Measurements from ENCODE around the gene MEI4.
"Not testable (repeated sequence)": the region's sequence is repeated elsewhere in the genome, so short reads cannot be mapped to it uniquely, and the experiment has no call there.

Gene MEI4

DNA sequence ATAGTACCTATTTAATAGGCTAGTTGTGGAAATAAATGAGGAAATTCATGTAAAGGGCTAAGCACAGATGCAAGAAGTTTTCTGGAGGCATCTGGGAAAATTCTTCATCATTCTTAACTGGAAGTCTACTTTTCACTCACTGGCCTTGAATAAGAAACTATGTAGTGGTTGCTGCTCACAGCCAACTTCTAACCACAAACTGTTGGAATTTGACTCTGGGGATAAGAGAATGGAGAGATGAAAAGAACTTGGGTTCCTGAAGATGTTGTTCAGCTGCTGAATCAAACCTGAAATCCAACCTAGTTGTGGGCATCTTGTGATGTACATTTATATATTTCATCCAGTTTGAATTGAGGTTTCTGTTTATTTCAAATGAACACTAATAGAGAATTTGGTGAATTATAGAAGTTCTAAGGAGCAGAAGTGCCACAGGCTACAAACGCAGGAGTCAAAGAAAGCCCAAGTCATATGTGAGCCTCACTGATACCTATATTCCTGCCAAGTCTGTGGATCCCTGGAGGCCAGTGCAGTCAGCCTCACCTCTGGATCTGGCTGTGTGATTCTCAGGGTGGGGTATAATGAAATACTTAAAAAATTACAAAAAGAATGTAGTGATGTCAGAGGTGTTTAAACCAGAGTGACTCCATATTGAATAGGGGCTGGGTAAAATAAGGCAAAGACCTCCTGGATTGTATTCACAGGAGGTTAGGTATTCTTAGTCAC is 18.7 kb upstream of the MEI4 start:
- Histone ChIP-seq H3K4me1 (ENCODE audit: control insufficient read depth, insufficient read depth, low read length) (no peaks in the 10 kb centered on the region), H3K27ac (ENCODE audit: insufficient read depth, low read depth, low read length, poor library complexity, severe bottlenecking) (no peak overlapping the region), H3K4me3 (ENCODE audit: insufficient read depth, low read depth, low read length) (no peak overlapping the region), H3K27me3 (ENCODE audit: control insufficient read depth, insufficient read depth, low read length, poor library complexity, severe bottlenecking) (no peaks in the 10 kb centered on the region), H3K36me3 (ENCODE audit: control insufficient read depth, insufficient read depth, low read length) (no peaks in the 10 kb centered on the region), H3K9me3 (ENCODE audit: control insufficient read depth, low read length) (no peaks in the 10 kb centered on the region)
- 93 to 100% methylated on average over 1 of the region's 1 CpG for WGBS, 2 experiments

- H3K4me1 ChIP-seq (ENCODE audit: control insufficient read depth, insufficient read depth, low read length), result no peaks in the 10 kb centered on the region
- no peaks in the 10 kb centered on the region for H3K36me3 ChIP-seq (ENCODE audit: control insufficient read depth, insufficient read depth, low read length)
- WGBS, 2 experiments, result 93 to 95% methylated on average over 16 of the region's 16 CpGs
These were observed 14.6 kb upstream of the MEI4 start for GRCh38 chr6:77638129-77638830.

DNA sequence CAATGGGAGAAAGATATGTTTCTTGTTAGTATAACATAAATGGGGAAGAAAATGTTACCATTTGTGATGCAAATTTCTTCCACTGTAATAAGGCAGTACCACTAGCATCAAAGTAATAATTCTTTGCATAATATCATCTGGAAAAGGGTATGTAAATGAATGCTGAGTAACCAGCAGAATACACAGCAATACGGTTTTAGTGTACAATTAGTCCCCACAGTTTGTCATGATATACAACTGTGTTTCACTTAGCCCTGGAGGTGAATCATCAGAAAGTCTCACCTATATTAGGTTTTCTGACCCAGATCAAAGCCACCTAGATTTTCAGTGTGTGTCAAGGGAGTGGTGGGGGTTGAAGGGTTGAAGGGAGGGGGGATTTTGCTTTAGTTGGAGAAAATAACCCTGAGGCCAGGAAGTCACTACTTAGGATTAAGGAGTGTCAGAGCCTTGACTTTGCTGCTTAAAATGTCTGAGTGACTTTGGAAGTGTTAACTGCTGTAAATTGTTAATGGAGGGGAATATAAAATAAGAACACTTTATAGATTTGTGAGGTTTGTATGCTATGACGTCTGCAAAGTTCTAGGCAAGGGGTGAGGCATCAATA is 8.6 kb upstream of the MEI4 start:
- H3K27ac ChIP-seq (ENCODE audit: insufficient read depth, low read depth, low read length, poor library complexity, severe bottlenecking), result no peak overlapping the region
- H3K9me3 ChIP-seq (ENCODE audit: control insufficient read depth, low read length), result no peaks in the 10 kb centered on the region
- H3K27me3 ChIP-seq (ENCODE audit: control insufficient read depth, insufficient read depth, low read length, poor library complexity, severe bottlenecking), result no peaks in the 10 kb centered on the region
- H3K4me1 ChIP-seq (ENCODE audit: control insufficient read depth, insufficient read depth, low read length), result no peaks in the 10 kb centered on the region
- H3K4me3 ChIP-seq (ENCODE audit: insufficient read depth, low read depth, low read length), result no peak overlapping the region
- no peaks in the 10 kb centered on the region for H3K36me3 ChIP-seq (ENCODE audit: control insufficient read depth, insufficient read depth, low read length)
- WGBS, 2 experiments, result 79 to 85% methylated on average over 2 of the region's 2 CpGs

More at GRCh38 chr6:77638129-77638830, 14.6 kb upstream of the MEI4 start:
- H3K27me3 ChIP-seq (ENCODE audit: control insufficient read depth, insufficient read depth, low read length, poor library complexity, severe bottlenecking), result no peaks in the 10 kb centered on the region
- H3K4me3 ChIP-seq (ENCODE audit: insufficient read depth, low read depth, low read length), result no peak overlapping the region
- H3K9me3 ChIP-seq (ENCODE audit: control insufficient read depth, low read length), result no peaks in the 10 kb centered on the region
- no peak overlapping the region for H3K27ac ChIP-seq (ENCODE audit: insufficient read depth, low read depth, low read length, poor library complexity, severe bottlenecking)

GRCh38 chr6:77650098-77650663 is 2.7 kb upstream of the MEI4 start:
- peak overlapping the region; percentile 27 for H3K4me3 ChIP-seq (ENCODE audit: insufficient read depth, low read depth, low read length)
- no peaks in the 10 kb centered on the region for H3K36me3 ChIP-seq (ENCODE audit: control insufficient read depth, insufficient read depth, low read length)
- WGBS, 2 experiments, result 55 to 65% methylated on average over 37 of the region's 37 CpGs
- no peaks in the 10 kb centered on the region for H3K9me3 ChIP-seq (ENCODE audit: control insufficient read depth, low read length)
- H3K4me1 ChIP-seq (ENCODE audit: control insufficient read depth, insufficient read depth, low read length), result no peaks in the 10 kb centered on the region
- H3K27ac ChIP-seq (ENCODE audit: insufficient read depth, low read depth, low read length, poor library complexity, severe bottlenecking), result peak overlapping the region; percentile 67
- no peaks in the 10 kb centered on the region for H3K27me3 ChIP-seq (ENCODE audit: control insufficient read depth, insufficient read depth, low read length, poor library complexity, severe bottlenecking)

- no peaks in the 10 kb centered on the region for H3K36me3 ChIP-seq (ENCODE audit: control insufficient read depth, insufficient read depth, low read length)
- no peaks in the 10 kb centered on the region for H3K9me3 ChIP-seq (ENCODE audit: control insufficient read depth, low read length)
- H3K27ac ChIP-seq (ENCODE audit: insufficient read depth, low read depth, low read length, poor library complexity, severe bottlenecking), result no peak overlapping the region
- H3K27me3 ChIP-seq (ENCODE audit: control insufficient read depth, insufficient read depth, low read length, poor library complexity, severe bottlenecking), result no peaks in the 10 kb centered on the region
- H3K4me3 ChIP-seq (ENCODE audit: insufficient read depth, low read depth, low read length), result no peak overlapping the region
- H3K4me1 ChIP-seq (ENCODE audit: control insufficient read depth, insufficient read depth, low read length), result no peaks in the 10 kb centered on the region
These were observed 977 bp downstream of the MEI4 start for GRCh38 chr6:77653816-77654215.

- not testable (repeated sequence) for H3K4me3 ChIP-seq (ENCODE audit: insufficient read depth, low read depth, low read length); H3K36me3 ChIP-seq (ENCODE audit: control insufficient read depth, insufficient read depth, low read length); H3K9me3 ChIP-seq (ENCODE audit: control insufficient read depth, low read length); H3K4me1 ChIP-seq (ENCODE audit: control insufficient read depth, insufficient read depth, low read length); H3K27me3 ChIP-seq (ENCODE audit: control insufficient read depth, insufficient read depth, low read length, poor library complexity, severe bottlenecking); H3K27ac ChIP-seq (ENCODE audit: insufficient read depth, low read depth, low read length, poor library complexity, severe bottlenecking)
- 79 to 87% methylated on average over 1 of the region's 1 CpG for WGBS, 2 experiments
These were observed 2.2 kb downstream of the MEI4 start for GRCh38 chr6:77655035-77655434.

DNA sequence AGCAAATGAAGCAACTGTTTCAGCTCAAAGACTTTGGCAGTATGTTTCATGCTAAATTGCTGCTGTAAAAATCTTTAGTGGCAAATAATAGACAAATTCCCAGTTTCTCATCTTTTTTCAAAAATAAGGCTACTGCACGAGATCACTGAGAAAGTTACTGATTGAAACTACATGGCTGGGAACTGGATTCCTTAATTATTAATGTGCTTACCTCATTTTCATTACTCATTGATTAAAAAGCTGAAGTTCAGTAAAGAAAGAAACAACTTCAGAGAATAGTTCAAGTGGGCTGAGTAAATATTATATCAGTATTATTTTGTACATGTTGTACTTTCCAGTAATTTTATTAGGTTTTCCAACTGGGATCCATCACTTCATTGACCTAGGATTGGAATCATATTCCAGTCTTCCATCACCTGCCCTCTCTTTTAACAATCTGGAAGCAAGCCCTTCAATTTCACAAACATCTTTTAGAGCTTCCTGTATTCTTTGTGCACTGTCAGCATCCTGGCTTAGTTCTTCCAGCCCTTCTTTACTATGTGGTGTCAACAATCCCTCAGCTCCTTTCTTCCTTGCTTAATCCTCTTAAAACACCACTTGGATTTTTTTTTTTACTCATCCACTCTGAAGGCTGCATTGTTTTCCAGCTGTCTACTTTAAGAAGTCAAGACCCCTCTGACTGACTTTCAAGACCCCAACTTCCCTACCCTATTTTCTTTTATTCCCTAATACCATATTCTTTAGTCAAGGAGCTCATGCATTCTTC is 4.3 kb downstream of the MEI4 start:
- Histone ChIP-seq H3K27ac (ENCODE audit: insufficient read depth, low read depth, low read length, poor library complexity, severe bottlenecking) (no peak overlapping the region), H3K4me3 (ENCODE audit: insufficient read depth, low read depth, low read length) (no peak overlapping the region), H3K9me3 (ENCODE audit: control insufficient read depth, low read length) (no peaks in the 10 kb centered on the region), H3K27me3 (ENCODE audit: control insufficient read depth, insufficient read depth, low read length, poor library complexity, severe bottlenecking) (no peaks in the 10 kb centered on the region), H3K4me1 (ENCODE audit: control insufficient read depth, insufficient read depth, low read length) (no peaks in the 10 kb centered on the region), H3K36me3 (ENCODE audit: control insufficient read depth, insufficient read depth, low read length) (no peaks in the 10 kb centered on the region)
- WGBS, 2 experiments, result no CpG with 5 or more reads among the region's 1 CpG

- Histone ChIP-seq H3K4me1 (ENCODE audit: control insufficient read depth, insufficient read depth, low read length) (no peaks in the 10 kb centered on the region), H3K27me3 (ENCODE audit: control insufficient read depth, insufficient read depth, low read length, poor library complexity, severe bottlenecking) (no peaks in the 10 kb centered on the region), H3K4me3 (ENCODE audit: insufficient read depth, low read depth, low read length) (no peak overlapping the region), H3K36me3 (ENCODE audit: control insufficient read depth, insufficient read depth, low read length) (no peaks in the 10 kb centered on the region), H3K9me3 (ENCODE audit: control insufficient read depth, low read length) (no peaks in the 10 kb centered on the region), H3K27ac (ENCODE audit: insufficient read depth, low read depth, low read length, poor library complexity, severe bottlenecking) (no peak overlapping the region)
- WGBS, 2 experiments, result 93 to 97% methylated on average over 4 of the region's 4 CpGs
These were observed 13.5 kb downstream of the MEI4 start for GRCh38 chr6:77666340-77666739.

DNA sequence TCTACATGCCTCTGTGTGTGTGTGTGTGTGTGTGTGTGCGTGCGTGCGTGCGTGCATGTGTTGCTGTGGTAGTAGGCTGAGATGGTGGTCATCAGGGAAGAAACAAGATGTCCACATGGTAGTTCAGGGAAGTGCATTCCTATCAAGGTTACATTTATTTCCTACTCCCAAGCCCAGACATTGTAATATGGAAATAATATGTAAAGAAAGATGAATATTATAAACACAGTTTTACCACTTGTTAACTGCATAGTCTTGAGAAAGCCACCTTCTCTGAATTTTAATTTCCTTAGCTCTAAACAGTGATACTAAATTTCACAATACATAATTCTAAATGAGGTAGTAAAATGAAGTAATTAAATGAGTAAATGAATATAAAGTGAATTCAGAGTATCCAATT is 14.0 kb downstream of the MEI4 start:
- no peaks in the 10 kb centered on the region for H3K9me3 ChIP-seq (ENCODE audit: control insufficient read depth, low read length)
- H3K27ac ChIP-seq (ENCODE audit: insufficient read depth, low read depth, low read length, poor library complexity, severe bottlenecking), result no peak overlapping the region
- H3K4me1 ChIP-seq (ENCODE audit: control insufficient read depth, insufficient read depth, low read length), result no peaks in the 10 kb centered on the region
- H3K36me3 ChIP-seq (ENCODE audit: control insufficient read depth, insufficient read depth, low read length), result no peaks in the 10 kb centered on the region
- no peak overlapping the region for H3K4me3 ChIP-seq (ENCODE audit: insufficient read depth, low read depth, low read length)
- H3K27me3 ChIP-seq (ENCODE audit: control insufficient read depth, insufficient read depth, low read length, poor library complexity, severe bottlenecking), result no peaks in the 10 kb centered on the region
- 54 to 56% methylated on average over 4 of the region's 4 CpGs for WGBS, 2 experiments

DNA sequence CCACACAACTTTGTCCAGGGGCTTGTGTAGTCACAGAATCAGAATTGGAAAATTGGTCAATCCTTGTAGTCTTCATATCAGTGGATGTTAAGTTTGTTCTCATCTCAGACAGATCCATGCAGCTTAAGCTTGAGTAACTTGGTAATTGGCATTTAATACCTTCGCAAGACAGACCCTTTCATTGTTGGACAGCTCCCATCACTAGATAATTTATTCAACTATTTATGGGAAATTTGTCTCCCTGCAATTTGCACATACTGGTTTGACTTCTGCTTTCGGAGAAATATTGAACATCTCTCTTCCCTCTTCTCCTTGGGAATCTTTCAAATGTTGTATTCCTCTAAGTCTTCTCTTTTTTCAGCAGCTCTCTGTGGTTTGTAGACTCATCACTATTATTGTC is 17.1 kb downstream of the MEI4 start:
- Histone ChIP-seq H3K36me3 (ENCODE audit: control insufficient read depth, insufficient read depth, low read length) (no peaks in the 10 kb centered on the region), H3K4me3 (ENCODE audit: insufficient read depth, low read depth, low read length) (no peak overlapping the region), H3K4me1 (ENCODE audit: control insufficient read depth, insufficient read depth, low read length) (no peaks in the 10 kb centered on the region), H3K27ac (ENCODE audit: insufficient read depth, low read depth, low read length, poor library complexity, severe bottlenecking) (no peak overlapping the region), H3K9me3 (ENCODE audit: control insufficient read depth, low read length) (no peaks in the 10 kb centered on the region), H3K27me3 (ENCODE audit: control insufficient read depth, insufficient read depth, low read length, poor library complexity, severe bottlenecking) (no peaks in the 10 kb centered on the region)
- WGBS, 2 experiments, result 90 to 92% methylated on average over 2 of the region's 2 CpGs

Data from ectodermal cell (in vitro differentiated cells).